GM19324 (cell line): ENCODE measurements around the gene CACNG4.

ENCODE experiments used
- ATAC-seq: cut with Tn5 transposase; IDR thresholded peaks from one replicate; pipeline ENCODE4 v1.9.1; 2021; ENCODE audit warnings: mild to moderate bottlenecking, moderate library complexity; ENCODE audit not compliant: unreplicated experiment, low FRiP score

CACNG4 gene

GRCh38 chr17:66943484-66943883, 21.0 kb upstream of the CACNG4 start:
- no peak for ATAC-seq

GRCh38 chr17:66944351-66945146, 20.0 kb upstream of the CACNG4 start:
- no peak for ATAC-seq

- ATAC-seq = no peak
Observed at GRCh38 chr17:66945147-66945835, 19.2 kb upstream of the CACNG4 start.

- no peak for ATAC-seq
Observed at GRCh38 chr17:66946251-66946650, 18.3 kb upstream of the CACNG4 start.

GRCh38 chr17:66947311-66947710, 17.2 kb upstream of the CACNG4 start:
- no peak for ATAC-seq

- ATAC-seq = no peak
Observed at GRCh38 chr17:66948061-66948750, 16.3 kb upstream of the CACNG4 start.

GRCh38 chr17:66949501-66949900, 15.0 kb upstream of the CACNG4 start:
- no peak for ATAC-seq

- ATAC-seq = no peak
Observed at GRCh38 chr17:66950325-66950724, 14.2 kb upstream of the CACNG4 start.

GRCh38 chr17:66950886-66951604, 13.5 kb upstream of the CACNG4 start:
- no peak for ATAC-seq

- ATAC-seq = no peak
Observed at GRCh38 chr17:66951605-66951953, 12.9 kb upstream of the CACNG4 start.

- no peak for ATAC-seq
Observed at GRCh38 chr17:66952031-66952524, 12.4 kb upstream of the CACNG4 start.

GRCh38 chr17:66952681-66953629, 11.6 kb upstream of the CACNG4 start:
- no peak for ATAC-seq

- ATAC-seq = no peak
Observed at GRCh38 chr17:66953630-66954020, 10.9 kb upstream of the CACNG4 start.

- ATAC-seq = no peak
Observed at GRCh38 chr17:66954632-66955031, 9.9 kb upstream of the CACNG4 start.

GRCh38 chr17:66955821-66956220, 8.7 kb upstream of the CACNG4 start:
- ATAC-seq = no peak

- no peak for ATAC-seq
Observed at GRCh38 chr17:66956941-66957340, 7.6 kb upstream of the CACNG4 start.

- no peak for ATAC-seq
Observed at GRCh38 chr17:66957343-66957742, 7.2 kb upstream of the CACNG4 start.

- no peak for ATAC-seq
Observed at GRCh38 chr17:66957951-66958579, 6.4 kb upstream of the CACNG4 start.
